ENCODE results near the gene SPRR2A.
"Not testable (repeated sequence)": the region's sequence is repeated elsewhere in the genome, so short reads cannot be mapped to it uniquely, and the experiment has no call there.

SPRR2A gene

DNA sequence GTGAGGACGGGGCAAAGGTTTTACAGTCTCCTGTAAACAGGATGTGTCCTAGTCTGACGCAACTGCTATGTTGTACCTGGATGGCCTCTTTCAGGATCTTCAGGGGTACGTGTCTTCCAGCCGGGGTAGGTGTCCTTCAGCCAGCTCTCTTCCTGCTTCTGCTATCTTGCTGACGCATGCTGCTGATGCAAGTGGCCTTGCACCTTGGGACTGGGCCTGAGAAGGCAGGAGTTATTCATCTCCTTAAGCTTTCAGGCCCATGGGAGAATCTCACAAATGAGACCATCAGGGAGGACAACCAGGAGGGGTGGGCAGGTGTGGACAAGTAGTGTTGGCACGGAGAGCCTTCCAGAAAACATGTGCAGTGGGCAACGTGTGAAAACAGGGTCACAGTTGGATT, 34.2 kb downstream of the SPRR2A start:
- DNase-seq = no peak

DNA sequence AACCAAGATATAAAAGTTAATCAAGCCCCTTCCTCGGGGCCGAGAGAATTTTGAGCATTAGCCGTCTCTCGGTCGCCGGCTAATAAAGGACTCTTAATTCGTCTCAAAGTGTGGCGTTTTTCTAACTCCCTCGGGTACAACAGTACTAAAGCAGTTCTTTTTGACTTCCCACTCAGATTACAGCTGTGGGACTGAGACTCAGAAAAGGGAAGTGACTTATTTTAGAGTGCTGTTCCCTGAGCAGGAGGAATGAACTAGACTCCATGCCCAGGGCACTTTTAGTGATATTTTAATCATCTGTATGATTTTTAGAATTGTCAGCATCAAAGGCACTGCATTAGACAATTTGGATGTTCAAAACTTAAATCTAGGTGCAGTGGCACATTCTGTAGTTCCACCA, 35.0 kb downstream of the SPRR2A start:
- DNase-seq = not testable (repeated sequence)

DNA sequence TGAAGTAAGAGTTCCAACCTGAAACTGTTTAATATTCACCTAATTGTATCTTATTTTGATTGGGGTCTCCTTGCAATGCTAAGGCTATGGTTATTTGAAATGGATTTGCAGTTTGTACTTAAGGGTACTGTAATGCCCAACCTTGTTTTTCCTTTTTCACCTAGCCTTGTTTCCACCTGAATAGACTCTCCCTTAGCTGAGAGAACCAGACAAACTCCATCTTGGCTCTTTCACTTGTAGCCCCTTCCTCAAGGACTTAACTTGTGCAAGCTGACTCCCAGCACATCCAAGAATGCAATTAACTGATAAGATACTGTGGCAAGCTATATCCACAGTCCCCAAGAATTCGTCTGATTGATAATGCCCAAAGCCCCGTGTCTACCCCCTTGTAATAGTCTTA, 35.5 kb downstream of the SPRR2A start:
- not testable (repeated sequence) for DNase-seq

DNA sequence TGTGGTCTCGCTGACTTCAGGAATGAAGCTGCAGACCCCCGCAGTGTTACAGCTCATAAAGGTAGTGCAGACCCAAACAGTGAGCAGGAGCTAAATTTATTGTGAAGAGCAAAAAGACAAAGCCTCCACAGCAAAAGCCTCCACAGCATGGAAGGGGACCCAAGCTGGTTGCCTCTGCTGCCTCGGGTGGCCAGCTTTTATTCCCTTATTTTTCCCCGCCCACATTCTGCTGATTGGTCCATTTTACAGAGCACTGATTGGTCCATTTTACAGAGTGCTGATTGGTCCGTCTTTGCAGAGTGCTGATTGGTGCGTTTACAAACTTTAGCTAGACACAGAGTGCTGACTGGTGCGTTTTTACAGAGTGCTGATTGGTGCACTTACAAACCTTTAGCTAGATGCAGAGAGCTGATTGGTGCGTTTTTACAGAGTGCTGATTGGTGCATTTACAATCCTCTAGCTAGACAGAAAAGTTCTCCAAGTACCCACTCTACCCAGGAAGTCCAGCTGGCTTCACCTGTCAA, 46.0 kb downstream of the SPRR2A start:
- DNase-seq = not testable (repeated sequence)

Measured in CD4-positive, alpha-beta T cell treated with Interleukin-4 for 4 hours (primary cell).